Ovary (tissue), 3 donors: ENCODE data around the gene YAP1.

Source experiments
- CTCF ChIP-seq, 3 donors: fragments of 450-650 bp in 2 of 3; fragments of 200-600 bp in 1 of 3; IDR thresholded peaks; one replicate each; pipeline versions ENCODE4 v1.5.1 to v1.8.0; 2016 to 2022; ENCODE audit warnings: antibody characterized with exemption in 3 of 3, mild to moderate bottlenecking in 1 of 3
- EP300 ChIP-seq: sonication (generic); formaldehyde crosslinking; IDR thresholded peaks from one replicate; pipeline ENCODE4 v1.6.1; 2017; ENCODE audit warnings: antibody characterized with exemption
- donor health status: DM: no; HTN: no; CAD: no.

GRCh38 chr11:102115557-102115956, 5.3 kb downstream of the YAP1 start:
- no peak for TF ChIP-seq CTCF (IDR thresholded peaks at IDR 0.05)
- no peak for TF ChIP-seq EP300
